ENCODE measurements around the gene DHH. TPM values are rescaled to one million over a fixed set of nuclear protein-coding genes. Genes with fewer than 3 reads are reported as not detected.

The DHH gene
- total RNA-seq, 1 experiment from 2014 or later, result 0.15 TPM

- TF ChIP-seq ATF2 (CRISPR knock-in tag; IDR thresholded peaks at IDR 0.05; ENCODE audit: borderline replicate concordance, low read depth) (no peak), CTCF (IDR thresholded peaks at IDR 0.05) (peak; percentile 83), E2F1 (CRISPR knock-in tag; IDR thresholded peaks at IDR 0.05) (no peak), PREB (CRISPR knock-in tag; IDR thresholded peaks at IDR 0.05; ENCODE audit: borderline replicate concordance) (no peak), ZNF263 (CRISPR knock-in tag; IDR thresholded peaks at IDR 0.05; ENCODE audit: low read depth) (no peak), PRRX2 (CRISPR knock-in tag; IDR thresholded peaks at IDR 0.05) (no peak), GABPB1 (CRISPR knock-in tag; IDR thresholded peaks at IDR 0.05) (no peak), SP1 (CRISPR knock-in tag; conservative IDR thresholded peaks at IDR 0.05) (no peak), STAT6 (CRISPR knock-in tag; conservative IDR thresholded peaks at IDR 0.05; ENCODE audit: low read depth) (no peak), JAZF1 (CRISPR knock-in tag; IDR thresholded peaks at IDR 0.05) (no peak), IRF1 (CRISPR knock-in tag; IDR thresholded peaks at IDR 0.05) (no peak), EMX1 (CRISPR knock-in tag; IDR thresholded peaks at IDR 0.05) (no peak), RORB (CRISPR knock-in tag; IDR thresholded peaks at IDR 0.05) (no peak), CREB1 (CRISPR knock-in tag; IDR thresholded peaks at IDR 0.05) (no peak), ZNF396 (CRISPR knock-in tag; IDR thresholded peaks at IDR 0.05; ENCODE audit: borderline replicate concordance) (no peak), FOXP1 (CRISPR knock-in tag; IDR thresholded peaks at IDR 0.05; ENCODE audit: borderline replicate concordance) (no peak), ZNF232 (CRISPR knock-in tag; IDR thresholded peaks at IDR 0.05) (no peak), ZNF671 (CRISPR knock-in tag; IDR thresholded peaks at IDR 0.05) (no peak), FOXK1 (CRISPR knock-in tag; IDR thresholded peaks at IDR 0.05) (no peak), MAX (CRISPR knock-in tag; IDR thresholded peaks at IDR 0.05) (no peak), ELF4 (CRISPR knock-in tag; IDR thresholded peaks at IDR 0.05; ENCODE audit: low read depth) (no peak), ZBTB43 (CRISPR knock-in tag; IDR thresholded peaks at IDR 0.05) (no peak), FOXP4 (CRISPR knock-in tag; IDR thresholded peaks at IDR 0.05) (no peak), FOXJ3 (CRISPR knock-in tag; IDR thresholded peaks at IDR 0.05; ENCODE audit: borderline replicate concordance) (no peak)
These were observed 6.3 kb downstream of the DHH start (continued) for GRCh38 chr12:49088150-49088931.
